HCT116 (cell line): ENCODE measurements around the gene SLC6A7. TPM values are rescaled to one million over a fixed set of nuclear protein-coding genes. Genes with fewer than 3 reads are reported as not detected.

Source experiments
- ATAC-seq: fragments of 200-7000 bp; cut with Tn5 transposase; 2 replicates; pipeline ENCODE4 v1.9.1; 2020; ENCODE audit warnings: mild to moderate bottlenecking, moderate library complexity
- BruUV-seq: library from RNA; stranded (reverse); fragments of 400-500 nt; replicated peaks from 2 replicates; lab custom pipeline; 2021; lab: Mats Ljungman, UMichigan
- CTCF ChIA-PET: fragments of 300-600 bp; sonication (Branson Sonifier 250); formaldehyde crosslinking; loops from one replicate; lab custom pipeline; 2021; ENCODE audit warnings: antibody characterized with exemption; lab: Charles Lee
- POLR2A ChIA-PET: fragments of 300-600, 350-600 bp; sonication (Branson Sonifier 250); formaldehyde crosslinking; loops from one replicate; lab custom pipeline; 2021; ENCODE audit warnings: antibody characterized with exemption; lab: Charles Lee
- RAD21 ChIA-PET, 2 experiments: fragments of 300-600 bp; sonication (Branson Sonifier 250); formaldehyde crosslinking; loops; one replicate each; lab custom pipeline; 2023; ENCODE audit warnings: low total read pairs in 2 of 2; ENCODE audit not compliant: uncharacterized antibody in 2 of 2, unreplicated experiment in 2 of 2, low non-redundant PET in 1 of 2; lab: Charles Lee
- DNase-seq: peaks from one replicate; pipeline ENCODE4 v3.0.0-alpha.2; 2010; ENCODE audit warnings: low read depth, low spot score
- H2AFZ ChIP-seq: fragments of 200-600 bp; shearing (Covaris generic), sonication (generic); 2 replicates; pipeline ENCODE4 v1.6.1; 2017; ENCODE audit warnings: low read depth, mixed run types, mixed read lengths, antibody characterized with exemption, low read length; ENCODE audit not compliant: poor library complexity, severe bottlenecking
- H3K27ac ChIP-seq: 2 replicates; pipeline ENCODE4 v1.5.1; 2012; ENCODE audit warnings: low read depth, low read length
- H3K27me3 ChIP-seq: fragments of 200-600 bp; sonication (generic); 2 replicates; pipeline ENCODE4 v1.6.1; 2016; ENCODE audit warnings: mixed run types, low read length, mixed read lengths; ENCODE audit not compliant: insufficient read depth
- H3K36me3 ChIP-seq, 2 experiments: fragments of 200-500 bp in 1 of 2; fragments of 200-600 bp in 1 of 2; sonication (Bioruptor generic) in 1 of 2; sonication (generic) in 1 of 2; 2 replicates each; pipeline versions ENCODE4 v1.5.1 to v1.6.1; 2014 to 2016; ENCODE audit warnings: low read length in 2 of 2, inconsistent platforms in 1 of 2, mixed read lengths in 1 of 2, mixed run types in 1 of 2; ENCODE audit not compliant: insufficient read depth in 2 of 2, control insufficient read depth in 1 of 2
- H3K4me1 ChIP-seq, 2 experiments: fragments of 200-600 bp in 1 of 2; sonication (generic) in 1 of 2; 2 replicates each; pipeline versions ENCODE4 v1.5.1 to v1.6.1; 2012 to 2017; ENCODE audit warnings: low read length in 2 of 2, inconsistent platforms in 1 of 2, mild to moderate bottlenecking in 1 of 2, mixed read lengths in 1 of 2, mixed run types in 1 of 2, moderate library complexity in 1 of 2; ENCODE audit not compliant: insufficient read depth in 2 of 2, control insufficient read depth in 1 of 2
- H3K4me2 ChIP-seq: fragments of 200-600 bp; sonication (generic); 2 replicates; pipeline ENCODE4 v1.6.1; 2017; ENCODE audit warnings: mixed run types, low read length, mixed read lengths
- H3K4me3 ChIP-seq, 2 experiments: fragments of 200-600 bp in 1 of 2; sonication (generic) in 1 of 2; replicated peaks in 1 of 2; 2 replicates each; pipeline ENCODE4 v1.5.1; 2011 to 2016; ENCODE audit warnings: low read length in 2 of 2, control low read depth in 1 of 2, low read depth in 1 of 2, mild to moderate bottlenecking in 1 of 2, mixed read lengths in 1 of 2, mixed run types in 1 of 2
- H3K79me2 ChIP-seq: fragments of 200-600 bp; sonication (generic); 2 replicates; pipeline ENCODE4 v1.6.1; 2017; ENCODE audit warnings: mild to moderate bottlenecking, mixed run types, low read length, moderate library complexity, mixed read lengths; ENCODE audit not compliant: insufficient read depth
- H3K9ac ChIP-seq: fragments of 200-600 bp; sonication (generic); 2 replicates; pipeline ENCODE4 v1.6.1; 2016; ENCODE audit warnings: low read length, mixed read lengths
- H3K9me2 ChIP-seq: fragments of 200-600 bp; sonication (generic), shearing (Covaris generic); 2 replicates; pipeline ENCODE4 v1.6.1; 2017; ENCODE audit warnings: mixed run types, mild to moderate bottlenecking, moderate library complexity; ENCODE audit not compliant: insufficient read depth
- H3K9me3 ChIP-seq, 2 experiments: fragments of 200-500 bp in 1 of 2; fragments of 200-600 bp in 1 of 2; sonication (Bioruptor generic) in 1 of 2; sonication (generic) in 1 of 2; 2 replicates each; pipeline ENCODE4 v1.6.1; 2014 to 2017; ENCODE audit warnings: low read length in 2 of 2, mixed read lengths in 2 of 2, inconsistent platforms in 1 of 2, low read depth in 1 of 2, mild to moderate bottlenecking in 1 of 2, mixed run types in 1 of 2, moderate library complexity in 1 of 2; ENCODE audit not compliant: control insufficient read depth in 1 of 2, insufficient read depth in 1 of 2
- H4K20me1 ChIP-seq: fragments of 200-600 bp; sonication (generic), shearing (Covaris generic); 2 replicates; pipeline ENCODE4 v1.6.1; 2017; ENCODE audit warnings: mixed run types, mild to moderate bottlenecking, moderate library complexity; ENCODE audit not compliant: insufficient read depth
- CEBPB ChIP-seq: IDR thresholded peaks from 2 replicates; pipeline ENCODE4 v1.6.1; 2012; ENCODE audit warnings: low read depth
- EGR1 ChIP-seq: IDR thresholded peaks from 2 replicates; pipeline ENCODE4 v1.6.1; 2012; ENCODE audit warnings: low read depth
- ELF1 ChIP-seq: IDR thresholded peaks from 2 replicates; pipeline ENCODE4 v1.6.1; 2012; ENCODE audit warnings: low read depth, borderline replicate concordance
- EZH2 ChIP-seq: fragments of 200-600 bp; sonication (generic); IDR thresholded peaks from 2 replicates; pipeline ENCODE4 v1.6.1; 2017; ENCODE audit warnings: antibody characterized with exemption, mixed run types
- EZH2phosphoT487 ChIP-seq: fragments of 200-600 bp; IDR thresholded peaks from 2 replicates; pipeline ENCODE4 v1.6.1; 2018; ENCODE audit warnings: antibody characterized with exemption, borderline replicate concordance
- JUND ChIP-seq: IDR thresholded peaks from 2 replicates; pipeline ENCODE4 v1.6.1; 2012
- POLR2A ChIP-seq: IDR thresholded peaks from 2 replicates; pipeline ENCODE4 v1.7.0; 2011; ENCODE audit warnings: borderline replicate concordance; ENCODE audit not compliant: insufficient read depth, insufficient read length; ENCODE audit errors: extremely low read depth
- POLR2AphosphoS5 ChIP-seq: IDR thresholded peaks from 2 replicates; pipeline ENCODE4 v1.6.1; 2011; ENCODE audit warnings: mild to moderate bottlenecking, low read depth, low read length, moderate library complexity
- RAD21 ChIP-seq: IDR thresholded peaks from 2 replicates; pipeline ENCODE4 v1.6.1; 2012; ENCODE audit warnings: low read depth, mild to moderate bottlenecking
- SIN3A ChIP-seq: IDR thresholded peaks from 2 replicates; pipeline ENCODE4 v1.6.1; 2012; ENCODE audit warnings: low read depth
- SP1 ChIP-seq: IDR thresholded peaks from 2 replicates; pipeline ENCODE4 v1.6.1; 2012; ENCODE audit warnings: low read depth
- SRF ChIP-seq: IDR thresholded peaks from 2 replicates; pipeline ENCODE4 v1.6.1; 2012; ENCODE audit warnings: low read depth
- YY1 ChIP-seq: IDR thresholded peaks from 2 replicates; pipeline ENCODE4 v1.6.1; 2011; ENCODE audit warnings: low read length, low read depth, moderate library complexity, mild to moderate bottlenecking; ENCODE audit not compliant: insufficient replicate concordance; ENCODE audit errors: extremely low read depth
- ZFX ChIP-seq: fragments of 450-650 bp; IDR thresholded peaks from 2 replicates; pipeline ENCODE4 v1.6.1; 2017
- ZNF274 ChIP-seq: fragments of 200-500 bp; sonication (Bioruptor generic); IDR thresholded peaks from 2 replicates; pipeline ENCODE4 v1.6.1; 2014; ENCODE audit warnings: mild to moderate bottlenecking, low read depth, low read length, inconsistent platforms
- intact Hi-C: fragments of 100-400 bp; cut with micrococcal nuclease; formaldehyde crosslinking; loops from 2 replicates; pipeline ENCODE4 v1.10.0; 2022
- total RNA-seq: library from RNA; stranded (reverse); gene quantifications from one replicate; pipeline ENCODE4 v1.2.1, GENCODE V29; 2021; ENCODE audit not compliant: unreplicated experiment
- TF ChIP-seq, protein P1 (sequence below): IDR thresholded peaks from 2 replicates; pipeline ENCODE4 v1.6.1; 2012
- TF ChIP-seq, protein P2 (sequence below): IDR thresholded peaks from 2 replicates; pipeline ENCODE4 v1.6.1; 2012
- TF ChIP-seq, protein P3 (sequence below): IDR thresholded peaks from 2 replicates; pipeline ENCODE4 v1.6.1; 2012; ENCODE audit warnings: low read depth

SLC6A7 gene
- total RNA-seq, 1 experiment from 2014 or later: not detected

DNA sequence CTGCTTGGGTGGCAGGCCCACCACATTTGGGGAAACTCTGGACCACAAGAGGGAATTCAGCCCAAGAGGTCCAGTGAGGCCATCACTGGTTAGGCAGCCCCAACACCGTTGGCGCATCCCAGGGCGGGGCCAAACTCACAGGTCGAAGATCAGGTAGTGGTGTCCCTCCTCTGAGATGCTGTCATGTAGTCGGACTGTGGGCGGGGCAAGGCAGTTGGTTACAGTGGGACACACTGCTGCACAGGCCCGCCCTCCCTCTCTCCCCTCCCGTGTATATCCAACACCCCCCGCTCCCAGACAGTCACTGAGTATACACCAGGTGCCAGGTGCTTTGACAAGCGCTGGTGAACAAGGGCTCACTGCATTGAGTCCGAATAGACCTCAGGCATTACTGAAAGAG, 67.6 kb downstream of the SLC6A7 start:
- ChIA-PET POLR2A (no interaction called here), RAD21 (no interaction called here), CTCF (no interaction called here)
- TF ChIP-seq, protein P1, sequence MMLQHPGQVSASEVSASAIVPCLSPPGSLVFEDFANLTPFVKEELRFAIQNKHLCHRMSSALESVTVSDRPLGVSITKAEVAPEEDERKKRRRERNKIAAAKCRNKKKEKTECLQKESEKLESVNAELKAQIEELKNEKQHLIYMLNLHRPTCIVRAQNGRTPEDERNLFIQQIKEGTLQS: no peak
- TF ChIP-seq EZH2 (no peak), POLR2A (no peak), EGR1 (no peak), SRF (no peak), CEBPB (no peak), ZNF274 (no peak), SP1 (no peak), EZH2phosphoT487 (no peak), JUND (no peak), YY1 (no peak), RAD21 (no peak), ELF1 (no peak), SIN3A (no peak), POLR2AphosphoS5 (no peak), ZFX (no peak)
- TF ChIP-seq, protein P2, sequence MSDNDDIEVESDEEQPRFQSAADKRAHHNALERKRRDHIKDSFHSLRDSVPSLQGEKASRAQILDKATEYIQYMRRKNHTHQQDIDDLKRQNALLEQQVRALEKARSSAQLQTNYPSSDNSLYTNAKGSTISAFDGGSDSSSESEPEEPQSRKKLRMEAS: no peak
- TF ChIP-seq, protein P3, sequence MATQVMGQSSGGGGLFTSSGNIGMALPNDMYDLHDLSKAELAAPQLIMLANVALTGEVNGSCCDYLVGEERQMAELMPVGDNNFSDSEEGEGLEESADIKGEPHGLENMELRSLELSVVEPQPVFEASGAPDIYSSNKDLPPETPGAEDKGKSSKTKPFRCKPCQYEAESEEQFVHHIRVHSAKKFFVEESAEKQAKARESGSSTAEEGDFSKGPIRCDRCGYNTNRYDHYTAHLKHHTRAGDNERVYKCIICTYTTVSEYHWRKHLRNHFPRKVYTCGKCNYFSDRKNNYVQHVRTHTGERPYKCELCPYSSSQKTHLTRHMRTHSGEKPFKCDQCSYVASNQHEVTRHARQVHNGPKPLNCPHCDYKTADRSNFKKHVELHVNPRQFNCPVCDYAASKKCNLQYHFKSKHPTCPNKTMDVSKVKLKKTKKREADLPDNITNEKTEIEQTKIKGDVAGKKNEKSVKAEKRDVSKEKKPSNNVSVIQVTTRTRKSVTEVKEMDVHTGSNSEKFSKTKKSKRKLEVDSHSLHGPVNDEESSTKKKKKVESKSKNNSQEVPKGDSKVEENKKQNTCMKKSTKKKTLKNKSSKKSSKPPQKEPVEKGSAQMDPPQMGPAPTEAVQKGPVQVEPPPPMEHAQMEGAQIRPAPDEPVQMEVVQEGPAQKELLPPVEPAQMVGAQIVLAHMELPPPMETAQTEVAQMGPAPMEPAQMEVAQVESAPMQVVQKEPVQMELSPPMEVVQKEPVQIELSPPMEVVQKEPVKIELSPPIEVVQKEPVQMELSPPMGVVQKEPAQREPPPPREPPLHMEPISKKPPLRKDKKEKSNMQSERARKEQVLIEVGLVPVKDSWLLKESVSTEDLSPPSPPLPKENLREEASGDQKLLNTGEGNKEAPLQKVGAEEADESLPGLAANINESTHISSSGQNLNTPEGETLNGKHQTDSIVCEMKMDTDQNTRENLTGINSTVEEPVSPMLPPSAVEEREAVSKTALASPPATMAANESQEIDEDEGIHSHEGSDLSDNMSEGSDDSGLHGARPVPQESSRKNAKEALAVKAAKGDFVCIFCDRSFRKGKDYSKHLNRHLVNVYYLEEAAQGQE: no peak
- Histone ChIP-seq H3K9me2 (no peaks in the 10 kb centered on the region), H3K27me3 (no peaks in the 10 kb centered on the region), H3K4me3 (no peak overlapping the region), H3K4me1 (peaks cover 0 to 4% of the 10 kb centered on the region in 2 experiments; a peak in 1 of 4 replicates), H2AFZ (no peak overlapping the region), H3K4me2 (no peak overlapping the region), H4K20me1 (no peaks in the 10 kb centered on the region), H3K9me3 (no peaks in the 10 kb centered on the region), H3K9ac (no peak overlapping the region), H3K36me3 (no peaks in the 10 kb centered on the region), H3K79me2 (no peaks in the 10 kb centered on the region), H3K27ac (no peak overlapping the region)
- peak; percentile 33; the same call in 1 of the 2 replicates for ATAC-seq
- intact Hi-C loops: no loop called here
- no peak for DNase-seq
- BruUV-seq: no TSS peak
